HG02798 (cell line): ENCODE results near the gene ZNHIT1.
"Not testable (repeated sequence)": the region's sequence is repeated elsewhere in the genome, so short reads cannot be mapped to it uniquely, and the experiment has no call there.

Experiments used
- ATAC-seq: cut with Tn5 transposase; IDR thresholded peaks from one replicate; pipeline ENCODE4 v1.9.1; 2021; ENCODE audit warnings: mild to moderate bottlenecking; ENCODE audit not compliant: unreplicated experiment, poor library complexity

Gene ZNHIT1

GRCh38 chr7:101186194-101186593, 31.8 kb upstream of the ZNHIT1 start:
- ATAC-seq = no peak

- no peak for ATAC-seq
Measured at GRCh38 chr7:101186844-101187428, 31.0 kb upstream of the ZNHIT1 start.

- ATAC-seq = no peak
Measured at GRCh38 chr7:101189109-101189508, 28.9 kb upstream of the ZNHIT1 start.

- no peak for ATAC-seq
Measured at GRCh38 chr7:101195884-101196283, 22.1 kb upstream of the ZNHIT1 start.

- ATAC-seq = no peak
Measured at GRCh38 chr7:101197991-101198390, 20.0 kb upstream of the ZNHIT1 start.

- ATAC-seq = no peak
Measured at GRCh38 chr7:101198476-101198875, 19.5 kb upstream of the ZNHIT1 start.

- not testable (repeated sequence) for ATAC-seq
Measured at GRCh38 chr7:101199522-101199921, 18.4 kb upstream of the ZNHIT1 start.

- no peak for ATAC-seq
Measured at GRCh38 chr7:101200504-101200861, 17.5 kb upstream of the ZNHIT1 start.

- ATAC-seq = no peak
Measured at GRCh38 chr7:101200862-101201599, 16.9 kb upstream of the ZNHIT1 start, which contains the start of gene MOGAT3. Gene MOGAT3, minus strand, starts transcription at chr7:101201036. Its CDS starts 182 bp downstream, at chr7:101200854.

- ATAC-seq = no peak
Measured at GRCh38 chr7:101201695-101202602, 16.0 kb upstream of the ZNHIT1 start.

- ATAC-seq = no peak
Measured at GRCh38 chr7:101202603-101202918, 15.4 kb upstream of the ZNHIT1 start.

GRCh38 chr7:101203740-101204738, 13.9 kb upstream of the ZNHIT1 start:
- not testable (repeated sequence) for ATAC-seq

GRCh38 chr7:101205901-101206664, 11.9 kb upstream of the ZNHIT1 start:
- no peak for ATAC-seq

- no peak for ATAC-seq
Measured at GRCh38 chr7:101206665-101207042, 11.3 kb upstream of the ZNHIT1 start.

GRCh38 chr7:101207459-101207858, 10.5 kb upstream of the ZNHIT1 start:
- ATAC-seq = no peak

- ATAC-seq = no peak
Measured at GRCh38 chr7:101208794-101209193, 9.2 kb upstream of the ZNHIT1 start.

GRCh38 chr7:101210143-101210542, 7.8 kb upstream of the ZNHIT1 start:
- ATAC-seq = no peak

GRCh38 chr7:101211501-101211900, 6.5 kb upstream of the ZNHIT1 start:
- ATAC-seq = no peak

- ATAC-seq = no peak
Measured at GRCh38 chr7:101212014-101212413, 6.0 kb upstream of the ZNHIT1 start.
